Fibroblast of mammary gland (primary cell): ENCODE measurements around the gene TBC1D24.

Source experiments
- DNase-seq: peaks from one replicate; pipeline ENCODE4 v3.0.0-alpha.2; 2010; ENCODE audit warnings: low read depth
- H3K4me3 ChIP-seq: 2 replicates; pipeline ENCODE4 v1.5.1; 2011; ENCODE audit warnings: low read depth, mild to moderate bottlenecking, low read length, moderate library complexity; ENCODE audit not compliant: control insufficient read depth
- CTCF ChIP-seq: conservative IDR thresholded peaks from 2 replicates; pipeline ENCODE4 v1.5.1; 2011; ENCODE audit warnings: low read depth, low read length, inconsistent platforms; ENCODE audit not compliant: control insufficient read depth, insufficient read depth

Gene TBC1D24

GRCh38 chr16:2499454-2499853 is 24.5 kb downstream of the TBC1D24 start:
- no peak for DNase-seq
- TF ChIP-seq CTCF: no peak
- H3K4me3 ChIP-seq: no peak overlapping the region

GRCh38 chr16:2499890-2500429 is 25.0 kb downstream of the TBC1D24 start:
- DNase-seq: no peak
- TF ChIP-seq CTCF: no peak
- H3K4me3 ChIP-seq: no peak overlapping the region

- no peak for DNase-seq
- TF ChIP-seq CTCF: peak; percentile 4
- no peak overlapping the region for H3K4me3 ChIP-seq
Observed at GRCh38 chr16:2500430-2500917, 25.5 kb downstream of the TBC1D24 start.

- TF ChIP-seq CTCF: peak; percentile 92
- peak; percentile 67 for DNase-seq
- H3K4me3 ChIP-seq: no peak overlapping the region
Observed at GRCh38 chr16:2500918-2501750, 26.2 kb downstream of the TBC1D24 start.

- DNase-seq: no peak
- no peak overlapping the region for H3K4me3 ChIP-seq
- no peak for TF ChIP-seq CTCF
Observed at GRCh38 chr16:2501946-2502895, 27.3 kb downstream of the TBC1D24 start.

- no peak for DNase-seq
- no peak overlapping the region for H3K4me3 ChIP-seq
- no peak for TF ChIP-seq CTCF
Observed at GRCh38 chr16:2505695-2506094, 30.8 kb downstream of the TBC1D24 start.
